Measurements from ENCODE around the gene SLC22A31. TPM values are rescaled to one million over a fixed set of nuclear protein-coding genes. Genes with fewer than 3 reads are reported as not detected.
"Not testable (repeated sequence)": the region's sequence is repeated elsewhere in the genome, so short reads cannot be mapped to it uniquely, and the experiment has no call there.

Gene SLC22A31
- total RNA-seq, 1 donor from 2014 or later: 0.71 TPM

- H3K4me1 Mint-ChIP-seq (ENCODE audit: low read depth): peaks cover 4% of the 10 kb centered on the region
- peaks cover 4% of the 10 kb centered on the region for H3K27me3 Mint-ChIP-seq (ENCODE audit: low read depth)
Measured at GRCh38 chr16:89169778-89170177, 30.6 kb downstream of the SLC22A31 start.

GRCh38 chr16:89168381-89169189, 31.8 kb downstream of the SLC22A31 start:
- no peak for DNase-seq (ENCODE audit: low spot score)
- Mint-ChIP-seq H3K36me3 (ENCODE audit: low read depth) (no peaks in the 10 kb centered on the region), H3K4me3 (ENCODE audit: low read depth) (no peak overlapping the region), H3K27me3 (ENCODE audit: low read depth) (peaks cover 4% of the 10 kb centered on the region), H3K4me1 (ENCODE audit: low read depth) (peaks cover 4% of the 10 kb centered on the region), H3K27ac (no peak overlapping the region), H3K9me3 (no peaks in the 10 kb centered on the region)
- intact Hi-C loops (cut with micrococcal nuclease): loop anchor here (5.0 kb wide), 1 partner anchor 431 kb away; no protein-coding TSS in a partner anchor

More at GRCh38 chr16:89169778-89170177, 30.6 kb downstream of the SLC22A31 start:
- DNase-seq (ENCODE audit: low spot score): no peak
- Mint-ChIP-seq H3K9me3 (no peaks in the 10 kb centered on the region), H3K27ac (no peak overlapping the region), H3K4me3 (ENCODE audit: low read depth) (no peak overlapping the region), H3K36me3 (ENCODE audit: low read depth) (no peaks in the 10 kb centered on the region)
- intact Hi-C loops (cut with micrococcal nuclease): loop anchor here (2.0 to 5.0 kb wide), 2 partner anchors 47 to 432 kb away; partner anchors contain the start of gene ZNF778

GRCh38 chr16:89167425-89167941, 32.9 kb downstream of the SLC22A31 start:
- H3K9me3 Mint-ChIP-seq: no peaks in the 10 kb centered on the region
- H3K36me3 Mint-ChIP-seq (ENCODE audit: low read depth): no peaks in the 10 kb centered on the region
- no peak overlapping the region for H3K27ac Mint-ChIP-seq
- H3K27me3 Mint-ChIP-seq (ENCODE audit: low read depth): peaks cover 4% of the 10 kb centered on the region
- peak; percentile 72 for DNase-seq (ENCODE audit: low spot score)
- peaks cover 4% of the 10 kb centered on the region for H3K4me1 Mint-ChIP-seq (ENCODE audit: low read depth)
- H3K4me3 Mint-ChIP-seq (ENCODE audit: low read depth): no peak overlapping the region
- intact Hi-C loops (cut with micrococcal nuclease): loop anchor here (1.0 to 5.0 kb wide), 3 partner anchors 225 to 430 kb away; no protein-coding TSS in a partner anchor

GRCh38 chr16:89166696-89167424, 33.5 kb downstream of the SLC22A31 start:
- H3K27ac Mint-ChIP-seq: no peak overlapping the region
- no peaks in the 10 kb centered on the region for H3K36me3 Mint-ChIP-seq (ENCODE audit: low read depth)
- H3K4me3 Mint-ChIP-seq (ENCODE audit: low read depth): no peak overlapping the region
- intact Hi-C loops (cut with micrococcal nuclease): loop anchor here (1.0 to 5.0 kb wide), 3 partner anchors 225 to 430 kb away; no protein-coding TSS in a partner anchor
- peaks cover 4% of the 10 kb centered on the region for H3K4me1 Mint-ChIP-seq (ENCODE audit: low read depth)
- peaks cover 4% of the 10 kb centered on the region for H3K27me3 Mint-ChIP-seq (ENCODE audit: low read depth)
- no peaks in the 10 kb centered on the region for H3K9me3 Mint-ChIP-seq
- DNase-seq (ENCODE audit: low spot score): no peak

- intact Hi-C loops (cut with micrococcal nuclease): loop anchor here (5.0 kb wide), 1 partner anchor 428 kb away; no protein-coding TSS in a partner anchor
- not testable (repeated sequence) for H3K4me1 Mint-ChIP-seq (ENCODE audit: low read depth); H3K9me3 Mint-ChIP-seq; H3K36me3 Mint-ChIP-seq (ENCODE audit: low read depth); H3K4me3 Mint-ChIP-seq (ENCODE audit: low read depth); H3K27ac Mint-ChIP-seq; DNase-seq (ENCODE audit: low spot score); H3K27me3 Mint-ChIP-seq (ENCODE audit: low read depth)
Measured at GRCh38 chr16:89165681-89165979, 34.7 kb downstream of the SLC22A31 start.

GRCh38 chr16:89164847-89165680, 35.3 kb downstream of the SLC22A31 start:
- no peaks in the 10 kb centered on the region for H3K4me1 Mint-ChIP-seq (ENCODE audit: low read depth)
- H3K27me3 Mint-ChIP-seq (ENCODE audit: low read depth): no peaks in the 10 kb centered on the region
- H3K4me3 Mint-ChIP-seq (ENCODE audit: low read depth): no peak overlapping the region
- DNase-seq (ENCODE audit: low spot score): no peak
- H3K27ac Mint-ChIP-seq: no peak overlapping the region
- no peaks in the 10 kb centered on the region for H3K9me3 Mint-ChIP-seq
- no peaks in the 10 kb centered on the region for H3K36me3 Mint-ChIP-seq (ENCODE audit: low read depth)
- intact Hi-C loops (cut with micrococcal nuclease): loop anchor here (5.0 kb wide), 1 partner anchor 428 kb away; no protein-coding TSS in a partner anchor

- Mint-ChIP-seq H3K27me3 (ENCODE audit: low read depth) (no peaks in the 10 kb centered on the region), H3K27ac (no peak overlapping the region), H3K9me3 (no peaks in the 10 kb centered on the region), H3K4me3 (ENCODE audit: low read depth) (no peak overlapping the region), H3K36me3 (ENCODE audit: low read depth) (no peaks in the 10 kb centered on the region), H3K4me1 (ENCODE audit: low read depth) (no peaks in the 10 kb centered on the region)
- DNase-seq (ENCODE audit: low spot score): no peak
- intact Hi-C loops (cut with micrococcal nuclease): no loop called here
Measured at GRCh38 chr16:89164436-89164835, 35.9 kb downstream of the SLC22A31 start.

GRCh38 chr16:89163297-89163696, 37.0 kb downstream of the SLC22A31 start:
- intact Hi-C loops (cut with micrococcal nuclease): no loop called here
- no peaks in the 10 kb centered on the region for H3K4me1 Mint-ChIP-seq (ENCODE audit: low read depth)
- H3K9me3 Mint-ChIP-seq: peaks cover 3% of the 10 kb centered on the region
- H3K27me3 Mint-ChIP-seq (ENCODE audit: low read depth): no peaks in the 10 kb centered on the region
- no peak for DNase-seq (ENCODE audit: low spot score)
- no peak overlapping the region for H3K27ac Mint-ChIP-seq
- H3K4me3 Mint-ChIP-seq (ENCODE audit: low read depth): no peak overlapping the region
- H3K36me3 Mint-ChIP-seq (ENCODE audit: low read depth): no peaks in the 10 kb centered on the region

- DNase-seq (ENCODE audit: low spot score): no peak
- Mint-ChIP-seq H3K36me3 (ENCODE audit: low read depth) (no peaks in the 10 kb centered on the region), H3K27ac (no peak overlapping the region), H3K27me3 (ENCODE audit: low read depth) (no peaks in the 10 kb centered on the region), H3K9me3 (peaks cover 10% of the 10 kb centered on the region), H3K4me1 (ENCODE audit: low read depth) (no peaks in the 10 kb centered on the region), H3K4me3 (ENCODE audit: low read depth) (no peak overlapping the region)
- intact Hi-C loops (cut with micrococcal nuclease): no loop called here
Measured at GRCh38 chr16:89161763-89162713, 38.3 kb downstream of the SLC22A31 start.

- Mint-ChIP-seq H3K27me3 (ENCODE audit: low read depth) (no peaks in the 10 kb centered on the region), H3K36me3 (ENCODE audit: low read depth) (no peaks in the 10 kb centered on the region), H3K4me1 (ENCODE audit: low read depth) (no peaks in the 10 kb centered on the region), H3K27ac (no peak overlapping the region), H3K4me3 (ENCODE audit: low read depth) (no peak overlapping the region), H3K9me3 (peaks cover 10% of the 10 kb centered on the region)
- intact Hi-C loops (cut with micrococcal nuclease): no loop called here
- DNase-seq (ENCODE audit: low spot score): no peak
Measured at GRCh38 chr16:89160977-89161701, 39.2 kb downstream of the SLC22A31 start.

GRCh38 chr16:89159850-89160354, 40.4 kb downstream of the SLC22A31 start:
- H3K27ac Mint-ChIP-seq: no peak overlapping the region
- no peak overlapping the region for H3K4me3 Mint-ChIP-seq (ENCODE audit: low read depth)

More at GRCh38 chr16:89159850-89160354, 40.4 kb downstream of the SLC22A31 start:
- Mint-ChIP-seq H3K27me3 (ENCODE audit: low read depth) (no peaks in the 10 kb centered on the region), H3K9me3 (peaks cover 10% of the 10 kb centered on the region), H3K36me3 (ENCODE audit: low read depth) (no peaks in the 10 kb centered on the region), H3K4me1 (ENCODE audit: low read depth) (no peaks in the 10 kb centered on the region)
- no peak for DNase-seq (ENCODE audit: low spot score)
- intact Hi-C loops (cut with micrococcal nuclease): no loop called here

Data from activated T-helper 2 cell treated with anti-CD3 and anti-CD28 coated beads, Interferon-gamma antibody, Interleukin-2, Interleukin-4, amounts not matched to agents 10 μg/mL and 5 μg/mL and 100 μg/mL, durations not matched to agents 14 hours and 24 hours and 36 hours (primary cell).